Testis (tissue), 2 donors: Measurements from ENCODE around the gene KHK.

ENCODE experiments used
- POLR2A ChIP-seq: fragments of 450-650 bp; IDR thresholded peaks from one replicate; pipeline ENCODE4 v1.6.1; 2017; ENCODE audit warnings: antibody characterized with exemption, mild to moderate bottlenecking, moderate library complexity
- TF ChIP-seq, protein P1 (sequence below), 3 experiments: fragments of 450-650 bp in 2 of 3; fragments of 200-600 bp in 1 of 3; sonication (generic) in 1 of 3; IDR thresholded peaks; one replicate each; pipeline ENCODE4 v1.5.1; 2016 to 2019; ENCODE audit warnings: antibody characterized with exemption in 3 of 3, mild to moderate bottlenecking in 2 of 3, moderate library complexity in 1 of 3

DNA sequence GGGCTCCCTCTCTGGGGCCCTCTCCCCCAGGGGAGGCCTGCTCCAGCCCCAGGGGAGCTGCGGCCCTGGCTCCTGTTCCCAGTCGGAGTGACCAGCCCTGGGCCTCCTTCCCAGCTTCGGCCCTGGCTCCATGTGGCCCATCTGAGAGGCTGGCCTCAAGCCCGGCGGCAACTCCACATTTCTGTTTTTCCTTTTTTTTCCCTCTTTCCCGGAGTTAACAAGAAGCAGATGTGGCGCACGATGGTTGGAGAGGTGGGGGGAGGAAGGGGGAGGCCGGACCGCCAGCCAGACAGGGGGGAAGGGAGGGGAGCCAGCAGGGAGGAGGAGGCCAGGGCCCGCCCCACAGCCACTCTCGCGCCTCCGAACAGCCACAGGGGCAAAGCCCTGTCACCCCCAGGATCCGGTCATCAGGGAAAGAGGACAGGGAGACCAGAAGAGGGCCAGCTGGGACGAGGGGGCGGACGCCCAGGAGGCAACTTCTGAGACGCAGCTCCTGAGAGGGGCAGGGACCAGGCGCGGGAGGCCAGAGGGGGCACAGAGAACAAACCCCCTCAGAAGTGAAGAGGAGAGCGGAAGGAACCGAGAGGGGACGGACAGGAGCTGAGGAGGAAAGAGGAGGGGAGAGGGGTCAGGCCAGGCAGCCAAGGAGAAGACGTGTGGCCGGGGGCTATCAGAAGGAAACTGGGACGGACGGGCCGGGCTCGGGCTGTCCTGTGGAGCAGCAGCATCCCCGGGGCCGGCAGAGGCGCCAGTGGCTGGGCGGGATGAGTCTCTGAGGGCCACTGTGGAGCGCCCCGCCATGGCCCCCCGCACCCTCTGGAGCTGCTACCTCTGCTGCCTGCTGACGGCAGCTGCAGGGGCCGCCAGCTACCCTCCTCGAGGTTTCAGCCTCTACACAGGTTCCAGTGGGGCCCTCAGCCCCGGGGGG lies 8.0 kb upstream of the KHK start, which contains the start of gene EMILIN1:
- TF ChIP-seq, protein P1, sequence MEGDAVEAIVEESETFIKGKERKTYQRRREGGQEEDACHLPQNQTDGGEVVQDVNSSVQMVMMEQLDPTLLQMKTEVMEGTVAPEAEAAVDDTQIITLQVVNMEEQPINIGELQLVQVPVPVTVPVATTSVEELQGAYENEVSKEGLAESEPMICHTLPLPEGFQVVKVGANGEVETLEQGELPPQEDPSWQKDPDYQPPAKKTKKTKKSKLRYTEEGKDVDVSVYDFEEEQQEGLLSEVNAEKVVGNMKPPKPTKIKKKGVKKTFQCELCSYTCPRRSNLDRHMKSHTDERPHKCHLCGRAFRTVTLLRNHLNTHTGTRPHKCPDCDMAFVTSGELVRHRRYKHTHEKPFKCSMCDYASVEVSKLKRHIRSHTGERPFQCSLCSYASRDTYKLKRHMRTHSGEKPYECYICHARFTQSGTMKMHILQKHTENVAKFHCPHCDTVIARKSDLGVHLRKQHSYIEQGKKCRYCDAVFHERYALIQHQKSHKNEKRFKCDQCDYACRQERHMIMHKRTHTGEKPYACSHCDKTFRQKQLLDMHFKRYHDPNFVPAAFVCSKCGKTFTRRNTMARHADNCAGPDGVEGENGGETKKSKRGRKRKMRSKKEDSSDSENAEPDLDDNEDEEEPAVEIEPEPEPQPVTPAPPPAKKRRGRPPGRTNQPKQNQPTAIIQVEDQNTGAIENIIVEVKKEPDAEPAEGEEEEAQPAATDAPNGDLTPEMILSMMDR (IDR thresholded peaks at IDR 0.05) = no peak
- no peak for TF ChIP-seq POLR2A
